Tibial nerve (tissue), 4 donors: ENCODE results near the gene RIBC1.

ENCODE experiments used
- CTCF ChIP-seq, 5 experiments: fragments of 200-600 bp in 3 of 5; fragments of 450-650 bp in 2 of 5; sonication (generic) in 3 of 5; IDR thresholded peaks; one replicate each; pipeline ENCODE4 v1.5.1; 2016 to 2019; ENCODE audit warnings: antibody characterized with exemption in 5 of 5, mild to moderate bottlenecking in 3 of 5, moderate library complexity in 2 of 5
- EP300 ChIP-seq, 2 donors: sonication (generic); formaldehyde crosslinking; IDR thresholded peaks; one replicate each; pipeline ENCODE4 v1.6.1; 2017; ENCODE audit warnings: antibody characterized with exemption in 2 of 2, mild to moderate bottlenecking in 1 of 2
- POLR2A ChIP-seq, 2 donors: fragments of 450-650 bp; IDR thresholded peaks; one replicate each; pipeline ENCODE4 v1.6.1; 2017; ENCODE audit warnings: antibody characterized with exemption in 2 of 2, mild to moderate bottlenecking in 2 of 2, moderate library complexity in 2 of 2

- TF ChIP-seq EP300 (IDR thresholded peaks at IDR 0.05) (no peak), CTCF (IDR thresholded peaks at IDR 0.05) (no peak), POLR2A (IDR thresholded peaks at IDR 0.05) (no peak)
Observed at GRCh38 chrX:53441531-53442321, 19.1 kb downstream of the RIBC1 start.
